Esophagus squamous epithelium (tissue), 4 donors: ENCODE measurements around the gene MED13L.

Experiments used
- POLR2A ChIP-seq, 4 donors: fragments of 450-650 bp; IDR thresholded peaks; one replicate each; pipeline ENCODE4 v1.6.1; 2017; ENCODE audit warnings: antibody characterized with exemption in 4 of 4, mild to moderate bottlenecking in 4 of 4, moderate library complexity in 3 of 4
- TF ChIP-seq, protein P1 (sequence below), 6 experiments: fragments of 450-650 bp in 4 of 6; fragments of 200-600 bp in 2 of 6; sonication (generic) in 2 of 6; IDR thresholded peaks; one replicate each; pipeline ENCODE4 v1.5.1; 2016 to 2019; ENCODE audit warnings: antibody characterized with exemption in 6 of 6, mild to moderate bottlenecking in 4 of 6, moderate library complexity in 4 of 6

- TF ChIP-seq POLR2A (IDR thresholded peaks at IDR 0.05) = no peak
- TF ChIP-seq, protein P1, sequence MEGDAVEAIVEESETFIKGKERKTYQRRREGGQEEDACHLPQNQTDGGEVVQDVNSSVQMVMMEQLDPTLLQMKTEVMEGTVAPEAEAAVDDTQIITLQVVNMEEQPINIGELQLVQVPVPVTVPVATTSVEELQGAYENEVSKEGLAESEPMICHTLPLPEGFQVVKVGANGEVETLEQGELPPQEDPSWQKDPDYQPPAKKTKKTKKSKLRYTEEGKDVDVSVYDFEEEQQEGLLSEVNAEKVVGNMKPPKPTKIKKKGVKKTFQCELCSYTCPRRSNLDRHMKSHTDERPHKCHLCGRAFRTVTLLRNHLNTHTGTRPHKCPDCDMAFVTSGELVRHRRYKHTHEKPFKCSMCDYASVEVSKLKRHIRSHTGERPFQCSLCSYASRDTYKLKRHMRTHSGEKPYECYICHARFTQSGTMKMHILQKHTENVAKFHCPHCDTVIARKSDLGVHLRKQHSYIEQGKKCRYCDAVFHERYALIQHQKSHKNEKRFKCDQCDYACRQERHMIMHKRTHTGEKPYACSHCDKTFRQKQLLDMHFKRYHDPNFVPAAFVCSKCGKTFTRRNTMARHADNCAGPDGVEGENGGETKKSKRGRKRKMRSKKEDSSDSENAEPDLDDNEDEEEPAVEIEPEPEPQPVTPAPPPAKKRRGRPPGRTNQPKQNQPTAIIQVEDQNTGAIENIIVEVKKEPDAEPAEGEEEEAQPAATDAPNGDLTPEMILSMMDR (IDR thresholded peaks at IDR 0.05) = no peak
Measured at GRCh38 chr12:116324654-116325335, 47.3 kb upstream of the MED13L start.
